GM19438 (cell line): ENCODE measurements around the gene MSANTD1.

Experiments used
- ATAC-seq: cut with Tn5 transposase; IDR thresholded peaks from one replicate; pipeline ENCODE4 v1.9.1; 2021; ENCODE audit warnings: low read depth; ENCODE audit not compliant: unreplicated experiment

MSANTD1 gene

DNA sequence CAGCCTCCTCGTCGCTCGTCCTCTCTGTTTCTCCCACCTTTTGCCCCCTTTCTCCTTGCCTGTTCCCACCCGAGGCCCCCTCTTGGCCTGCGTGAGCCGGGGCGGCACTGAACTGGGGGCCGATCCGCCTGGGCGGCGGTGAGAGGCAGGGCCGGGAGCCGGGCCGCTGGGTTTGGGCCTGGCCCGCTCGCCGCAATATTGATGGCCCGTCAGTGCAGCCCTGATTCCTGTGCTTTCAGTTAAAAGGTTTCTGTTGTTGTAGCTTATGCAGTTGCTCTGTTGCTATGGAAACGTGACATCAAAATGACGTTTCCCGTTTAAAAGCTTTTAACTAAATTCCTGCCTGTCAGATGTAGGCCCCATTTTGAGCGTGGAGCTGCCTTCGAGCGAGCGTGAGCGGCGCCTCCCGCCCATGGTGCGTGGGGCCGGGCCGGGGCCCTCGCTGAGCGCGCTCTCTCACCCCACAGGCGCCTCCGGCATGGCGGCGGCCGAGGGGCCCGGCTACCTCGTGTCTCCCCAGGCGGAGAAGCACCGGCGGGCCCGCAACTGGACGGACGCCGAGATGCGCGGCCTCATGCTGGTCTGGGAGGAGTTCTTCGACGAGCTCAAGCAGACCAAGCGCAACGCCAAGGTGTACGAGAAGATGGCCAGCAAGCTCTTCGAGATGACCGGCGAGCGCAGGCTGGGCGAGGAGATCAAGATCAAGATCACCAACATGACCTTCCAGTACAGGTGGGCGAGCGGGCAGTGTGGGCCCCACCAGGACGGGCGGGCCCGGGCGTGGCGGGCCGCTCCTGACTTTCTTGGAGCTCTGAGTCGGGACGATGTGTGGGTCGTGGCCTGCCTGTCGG, at the start of gene MSANTD1:
Gene MSANTD1 (plus strand): TSS at position 349 of the 851 bp plus-strand sequence. CDS start 64 bp downstream, at position 413.
- ATAC-seq = no peak

DNA sequence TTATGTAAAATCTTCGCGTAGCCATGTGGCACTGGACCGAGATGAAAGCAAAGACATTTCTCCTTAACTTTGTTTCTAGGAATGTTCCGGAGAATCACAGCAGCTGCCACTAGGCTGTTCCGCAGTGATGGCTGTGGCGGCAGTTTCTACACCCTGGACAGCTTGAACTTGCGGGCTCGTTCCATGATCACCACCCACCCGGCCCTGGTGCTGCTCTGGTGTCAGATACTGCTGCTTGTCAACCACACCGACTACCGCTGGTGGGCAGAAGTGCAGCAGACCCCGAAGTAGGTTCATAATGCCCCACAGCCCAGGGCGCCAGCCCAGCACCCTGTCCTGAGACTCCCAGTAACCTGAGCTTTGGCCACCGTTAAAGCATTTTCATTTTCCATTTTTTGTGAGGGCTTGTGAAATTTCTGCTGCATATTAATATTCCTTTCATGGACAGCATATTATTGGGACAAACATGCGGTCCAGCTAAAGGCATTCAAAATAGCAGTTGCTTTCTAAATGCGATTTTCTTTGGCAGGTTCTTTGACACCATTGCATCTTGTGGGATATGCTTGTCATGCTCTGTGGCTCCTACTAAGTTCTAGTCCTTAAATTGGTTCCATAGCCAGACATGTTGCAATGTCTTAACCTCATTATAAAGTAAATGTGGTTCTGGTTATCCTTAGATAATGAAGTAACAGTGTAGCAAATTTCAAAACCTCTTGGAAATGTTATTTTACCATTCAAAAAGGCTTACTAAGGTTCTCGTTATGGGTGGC, 49.1 kb upstream of the MSANTD1 start:
- ATAC-seq = no peak

DNA sequence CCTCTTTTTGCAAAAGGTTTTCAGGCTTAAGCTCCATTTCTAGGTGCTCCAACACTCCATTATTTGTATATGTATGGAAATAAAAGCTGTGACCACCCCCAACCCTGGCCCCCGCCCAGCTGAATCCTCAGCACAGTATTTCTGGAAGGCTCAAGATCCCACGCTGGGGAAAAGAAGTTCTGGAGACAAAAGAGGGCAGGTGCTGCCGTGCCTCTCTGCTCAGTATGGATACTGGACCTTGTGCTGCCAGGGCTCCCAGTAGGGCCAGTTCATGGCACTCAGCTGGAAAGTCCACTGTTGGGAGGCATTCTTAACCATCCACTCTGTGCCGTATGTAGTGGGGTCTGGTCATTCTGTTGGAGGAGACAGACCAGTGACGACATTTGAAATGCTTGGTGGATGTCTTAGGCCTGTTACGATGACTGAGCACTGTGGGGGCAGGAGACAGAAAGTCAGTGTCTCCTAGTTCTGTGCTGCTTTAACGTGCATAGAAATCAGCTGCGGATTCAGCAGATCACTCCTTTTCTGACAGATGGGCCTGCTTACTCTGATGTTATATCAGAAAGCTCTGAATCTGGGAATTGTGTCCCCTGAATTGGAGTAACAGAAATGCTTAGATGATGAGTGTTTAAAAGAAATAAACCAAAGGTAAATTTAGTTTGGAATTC, 48.4 kb upstream of the MSANTD1 start:
- no peak for ATAC-seq

DNA sequence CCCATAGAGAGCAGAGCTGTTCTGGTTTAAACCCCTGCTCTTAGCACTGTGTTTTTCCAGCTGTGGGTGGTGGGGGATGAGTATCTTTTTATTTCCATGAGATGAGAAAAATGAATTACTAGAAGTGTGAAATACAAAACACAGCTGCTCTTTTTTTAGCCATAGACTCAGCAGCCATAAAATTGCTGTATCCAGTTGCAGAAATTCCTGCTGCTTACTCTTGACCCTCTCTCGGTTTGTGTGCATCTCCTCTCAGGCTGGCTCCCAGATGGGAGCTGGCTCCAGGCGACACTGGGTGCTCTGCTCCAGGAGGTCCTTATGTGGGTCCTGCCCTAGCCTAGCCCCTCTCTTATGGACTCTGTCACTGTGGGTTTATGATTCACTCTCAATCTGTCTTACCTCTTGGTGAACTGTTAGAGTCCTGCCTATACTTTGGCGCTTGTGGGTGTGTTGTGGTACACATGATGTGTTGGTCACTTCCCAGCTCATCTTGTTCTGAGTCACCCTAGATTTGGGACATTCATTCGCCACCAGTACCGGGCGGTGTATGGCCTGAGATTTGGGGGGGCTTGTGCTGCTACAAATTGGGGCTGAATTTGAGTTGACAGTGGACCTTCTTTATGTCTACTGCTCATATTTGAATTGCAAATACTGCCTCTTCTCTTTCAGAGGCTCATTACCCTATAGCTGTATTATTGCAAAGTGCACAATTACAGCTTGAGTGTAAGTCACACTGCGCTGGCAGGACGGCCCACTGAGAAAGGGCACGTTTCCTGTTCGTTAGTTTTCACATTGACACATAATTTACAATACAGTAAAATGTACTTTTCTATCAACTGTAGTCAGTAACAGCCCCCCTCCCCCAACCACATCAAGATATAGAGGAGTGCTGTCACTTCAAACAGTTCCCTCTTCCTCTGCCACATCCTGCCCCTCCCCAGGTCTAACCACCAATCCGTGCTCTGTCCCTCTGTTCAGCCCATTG, 46.9 kb upstream of the MSANTD1 start:
- ATAC-seq = no peak

DNA sequence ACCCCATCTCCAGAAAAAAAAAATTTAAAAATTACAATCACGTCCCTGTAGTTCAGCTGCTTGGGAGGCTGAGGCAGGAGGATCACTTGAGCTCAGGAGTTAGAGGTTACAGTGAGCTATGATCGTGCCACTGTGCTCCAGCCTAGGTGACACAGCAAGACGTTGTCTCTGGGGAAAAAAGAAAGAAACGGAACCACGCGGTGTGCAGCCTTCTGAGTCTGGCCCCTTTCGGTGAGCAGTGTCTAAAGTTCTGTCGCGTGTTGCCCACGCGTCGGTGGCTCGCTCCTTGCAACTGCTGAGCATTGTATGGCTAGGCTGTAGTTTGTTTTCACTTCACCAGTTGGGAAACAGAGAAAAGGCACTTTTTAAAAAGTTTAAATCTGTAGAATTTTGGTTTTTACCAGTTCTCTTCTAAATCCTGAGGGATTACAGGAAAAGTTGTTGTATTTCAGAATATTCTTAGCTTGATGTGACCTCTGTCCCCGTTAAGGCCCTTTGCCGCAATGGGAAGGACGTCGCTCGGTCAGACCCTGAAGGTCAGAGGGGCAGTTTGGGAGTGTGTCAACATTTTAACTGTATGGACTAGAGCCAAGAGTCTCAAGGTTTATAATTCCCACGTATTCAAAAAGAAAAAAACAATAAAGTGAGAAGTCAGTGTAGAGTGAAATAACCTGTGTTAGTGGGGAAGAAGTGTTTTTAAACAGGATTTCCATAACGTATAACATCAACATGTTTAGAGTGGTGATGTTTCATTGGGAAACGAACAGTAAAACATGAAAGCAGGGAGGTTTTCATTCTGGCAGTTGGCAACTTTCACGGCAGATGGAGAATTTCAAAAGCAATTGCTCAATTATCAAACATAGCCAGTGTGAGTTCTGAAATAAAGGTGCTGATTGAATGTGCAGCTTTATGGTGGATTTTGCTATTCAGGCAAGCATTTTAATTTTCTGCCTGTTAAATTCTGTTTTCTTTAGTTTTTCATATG, 45.8 kb upstream of the MSANTD1 start:
- no peak for ATAC-seq

DNA sequence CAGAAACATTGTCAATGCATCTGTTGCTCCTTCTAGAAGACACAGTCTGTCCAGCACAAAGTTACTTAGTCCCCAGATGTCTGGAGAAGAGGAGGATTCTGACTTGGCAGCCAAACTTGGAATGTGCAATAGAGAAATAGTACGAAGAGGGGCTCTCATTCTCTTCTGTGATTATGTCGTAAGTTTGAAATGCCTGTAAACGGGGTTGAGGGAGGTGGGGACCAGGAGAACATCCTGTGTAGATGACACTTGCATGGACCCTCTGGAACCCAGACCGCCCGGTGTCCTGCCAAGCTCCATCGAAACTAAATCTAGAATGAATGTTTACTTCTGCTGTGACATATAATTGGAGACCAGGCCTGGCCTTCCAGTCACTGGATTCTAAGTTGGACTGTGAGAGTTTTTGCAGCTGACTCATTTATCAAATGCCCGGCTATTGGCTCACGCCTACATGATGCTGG, 45.0 kb upstream of the MSANTD1 start:
- ATAC-seq = no peak

DNA sequence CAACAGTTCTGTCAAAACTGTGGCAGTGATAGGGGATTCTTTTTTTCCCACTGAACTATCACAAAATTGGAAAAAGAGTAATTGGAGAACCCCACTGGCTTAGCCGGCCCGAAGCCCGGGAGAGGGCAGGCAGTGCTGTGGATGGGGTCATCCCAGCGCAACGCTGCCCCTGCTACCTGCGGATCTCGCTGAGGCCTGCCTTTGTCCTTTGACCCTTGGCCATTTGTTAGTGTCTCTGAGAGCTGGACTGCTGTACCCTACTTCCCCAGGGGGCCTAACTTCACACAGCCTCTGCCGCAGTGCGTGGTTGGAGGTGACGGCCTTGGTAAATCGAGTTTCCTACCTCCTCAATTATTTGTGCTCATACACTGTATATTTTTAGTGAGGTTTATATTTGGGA, 43.0 kb upstream of the MSANTD1 start:
- ATAC-seq = no peak

DNA sequence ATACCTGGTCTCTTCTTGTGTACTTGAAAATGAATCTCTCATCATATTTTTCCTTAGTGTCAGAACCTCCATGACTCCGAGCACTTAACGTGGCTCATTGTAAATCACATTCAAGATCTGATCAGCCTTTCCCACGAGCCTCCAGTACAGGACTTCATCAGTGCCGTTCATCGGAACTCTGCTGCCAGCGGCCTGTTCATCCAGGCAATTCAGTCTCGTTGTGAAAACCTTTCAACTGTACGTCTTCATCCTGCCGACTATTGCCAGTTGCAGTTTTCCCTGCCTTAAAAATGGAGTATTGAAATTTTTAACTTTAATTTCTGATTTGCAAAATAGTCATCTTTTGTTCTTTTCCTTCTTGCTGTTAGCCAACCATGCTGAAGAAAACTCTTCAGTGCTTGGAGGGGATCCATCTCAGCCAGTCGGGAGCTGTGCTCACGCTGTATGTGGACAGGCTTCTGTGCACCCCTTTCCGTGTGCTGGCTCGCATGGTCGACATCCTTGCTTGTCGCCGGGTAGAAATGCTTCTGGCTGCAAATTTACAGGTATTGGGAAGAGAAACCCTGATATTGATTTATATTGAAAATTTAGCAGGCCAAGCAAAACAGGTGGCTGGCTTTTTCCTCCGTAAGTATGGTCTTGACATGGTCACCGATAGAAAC, 42.4 kb upstream of the MSANTD1 start:
- no peak for ATAC-seq

DNA sequence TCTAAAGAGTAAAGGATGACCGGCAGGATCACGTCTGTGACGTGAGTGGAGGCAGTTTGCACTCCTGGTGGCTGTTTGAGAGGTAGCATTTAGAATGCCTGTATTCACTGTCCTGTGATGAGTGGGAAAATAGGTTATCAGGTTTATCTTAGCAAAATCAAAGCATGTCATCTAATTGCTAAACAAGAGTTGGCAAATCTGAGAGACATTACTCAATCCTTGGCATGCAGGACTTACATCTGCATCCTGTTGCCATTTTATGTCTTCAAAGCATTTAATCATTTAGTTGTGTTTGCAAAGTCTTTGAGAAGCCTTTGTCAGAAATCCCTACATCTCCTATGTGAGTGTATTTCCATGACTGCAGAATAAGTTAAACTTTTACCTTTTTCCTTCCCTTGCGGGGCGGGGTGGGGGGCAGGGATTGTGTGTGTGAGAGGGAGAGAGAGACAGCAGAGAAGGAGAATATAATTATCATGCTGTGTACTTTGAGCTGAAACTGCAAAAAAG, 41.4 kb upstream of the MSANTD1 start:
- no peak for ATAC-seq

DNA sequence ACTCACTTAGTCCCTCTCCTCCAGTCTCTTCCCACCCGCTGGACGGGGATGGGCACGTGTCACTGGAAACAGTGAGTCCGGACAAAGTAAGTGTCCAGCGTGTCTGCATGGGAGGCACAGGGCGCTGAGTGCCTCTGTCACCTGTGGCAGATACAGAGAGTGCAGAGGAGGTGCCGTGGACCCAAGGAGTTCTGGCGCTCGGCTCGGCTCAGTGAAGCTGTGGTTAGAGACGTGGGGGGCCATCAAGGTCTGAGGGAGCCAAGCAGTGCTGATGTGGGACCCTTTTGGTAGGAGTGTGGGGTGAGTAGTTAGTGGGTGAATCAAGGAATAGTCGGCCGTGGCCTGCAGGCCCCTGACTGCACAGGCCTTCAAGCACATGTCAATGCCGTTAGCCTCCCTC, 40.1 kb upstream of the MSANTD1 start:
- no peak for ATAC-seq

DNA sequence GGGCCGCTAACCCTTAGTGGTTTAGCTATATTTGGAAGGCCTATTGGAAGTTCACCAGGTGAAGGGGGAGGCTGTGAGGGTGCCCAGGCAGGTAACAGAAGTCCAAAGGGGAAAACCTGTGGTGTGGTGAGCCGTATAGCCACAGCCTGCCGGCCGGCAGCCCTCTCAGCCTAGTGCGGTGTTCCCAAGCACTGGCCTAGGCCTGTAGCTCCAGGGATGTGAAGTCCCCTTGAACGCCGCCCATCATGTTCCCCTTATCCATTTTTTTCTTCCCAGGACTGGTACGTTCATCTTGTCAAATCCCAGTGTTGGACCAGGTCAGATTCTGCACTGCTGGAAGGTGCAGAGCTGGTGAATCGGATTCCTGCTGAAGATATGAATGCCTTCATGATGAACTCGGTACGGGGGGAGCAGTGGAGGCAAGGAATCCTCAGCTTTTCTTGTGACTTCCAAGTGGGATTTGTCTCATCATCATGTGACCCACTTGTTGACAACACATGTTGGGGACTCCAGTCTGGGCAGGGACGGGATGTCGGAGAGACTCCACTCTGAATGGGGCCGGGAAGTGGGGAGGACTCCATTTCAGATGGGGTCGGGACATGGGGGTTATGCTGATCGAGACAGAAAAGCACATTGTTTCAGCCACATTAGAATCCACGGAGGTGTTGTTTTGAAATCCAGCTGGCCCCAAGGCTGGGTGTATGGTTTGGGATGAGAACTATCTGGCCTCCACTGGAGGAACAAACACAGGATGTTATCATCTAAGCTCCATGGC, 39.2 kb upstream of the MSANTD1 start:
- no peak for ATAC-seq

DNA sequence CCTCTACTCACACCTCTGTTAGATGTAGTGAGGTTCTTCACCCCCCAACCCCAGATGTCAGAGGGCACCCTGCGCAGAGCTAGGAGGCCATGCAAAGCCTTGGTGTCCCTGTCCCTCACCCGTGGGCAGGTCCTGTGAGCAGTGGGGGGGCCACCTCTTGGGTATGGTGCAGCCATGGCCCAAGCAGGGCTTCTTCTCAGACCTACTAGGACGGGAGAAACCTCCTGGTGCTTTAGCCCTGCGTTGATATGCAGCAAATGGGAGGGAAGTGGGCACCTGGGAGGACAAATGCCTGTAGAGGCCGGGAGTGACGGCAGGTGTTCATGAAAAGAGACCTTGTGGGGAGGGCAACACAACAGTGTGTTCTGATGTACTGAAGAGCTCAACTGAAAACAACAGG, 38.5 kb upstream of the MSANTD1 start:
- ATAC-seq = no peak

DNA sequence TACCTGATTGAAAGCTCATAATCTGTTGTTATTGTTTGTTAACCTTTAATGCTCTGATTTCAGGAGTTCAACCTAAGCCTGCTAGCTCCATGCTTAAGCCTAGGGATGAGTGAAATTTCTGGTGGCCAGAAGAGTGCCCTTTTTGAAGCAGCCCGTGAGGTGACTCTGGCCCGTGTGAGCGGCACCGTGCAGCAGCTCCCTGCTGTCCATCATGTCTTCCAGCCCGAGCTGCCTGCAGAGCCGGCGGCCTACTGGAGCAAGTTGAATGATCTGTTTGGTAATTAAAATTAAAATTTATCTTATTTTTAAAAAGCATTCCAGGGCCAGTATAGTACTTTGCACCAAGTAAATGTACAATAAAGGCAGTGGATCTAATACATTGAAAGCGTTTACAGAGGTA, 37.1 kb upstream of the MSANTD1 start:
- ATAC-seq = no peak

DNA sequence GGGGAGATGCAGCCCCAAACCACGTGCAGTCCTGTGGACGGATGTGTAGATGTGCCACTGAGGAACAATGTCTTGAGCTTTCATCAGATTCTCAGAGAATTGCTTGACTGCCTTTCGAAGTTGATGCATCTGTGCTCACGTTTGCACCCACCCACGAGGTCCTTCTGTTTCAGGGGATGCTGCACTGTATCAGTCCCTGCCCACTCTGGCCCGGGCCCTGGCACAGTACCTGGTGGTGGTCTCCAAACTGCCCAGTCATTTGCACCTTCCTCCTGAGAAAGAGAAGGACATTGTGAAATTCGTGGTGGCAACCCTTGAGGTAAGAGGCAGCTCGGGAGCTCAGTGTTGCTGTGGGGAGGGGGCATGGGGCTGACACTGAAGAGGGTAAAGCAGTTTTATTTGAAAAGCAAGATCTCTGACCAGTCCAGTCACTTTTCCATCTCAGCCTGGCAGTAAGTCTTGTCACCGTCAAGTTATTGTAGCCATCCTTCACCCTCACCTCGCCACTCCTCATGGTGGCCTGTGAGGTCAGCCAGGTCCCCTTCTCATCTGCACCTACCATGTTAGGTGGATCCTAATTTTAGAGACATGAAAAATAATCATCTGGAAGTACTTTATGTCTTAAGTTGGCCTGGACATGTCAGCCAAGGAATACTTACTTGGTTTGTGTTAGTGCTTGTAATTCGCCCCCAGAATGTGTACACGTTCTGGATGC, 36.4 kb upstream of the MSANTD1 start:
- no peak for ATAC-seq

DNA sequence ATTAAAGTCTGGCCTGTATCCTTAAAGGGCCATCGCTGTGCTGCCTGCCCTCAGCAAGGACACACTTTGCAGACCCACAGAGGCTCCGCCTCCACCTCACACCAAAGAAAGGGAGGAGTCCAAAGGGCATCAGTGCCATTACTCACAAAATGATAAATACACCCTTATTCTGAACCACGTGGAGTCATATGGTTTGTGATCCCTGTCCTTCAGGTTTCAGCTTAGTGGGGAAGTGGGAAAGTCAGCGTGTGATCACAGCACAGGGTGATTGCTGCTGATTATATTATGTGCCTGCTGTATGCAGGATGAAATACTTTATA, 35.9 kb upstream of the MSANTD1 start:
- ATAC-seq = no peak

DNA sequence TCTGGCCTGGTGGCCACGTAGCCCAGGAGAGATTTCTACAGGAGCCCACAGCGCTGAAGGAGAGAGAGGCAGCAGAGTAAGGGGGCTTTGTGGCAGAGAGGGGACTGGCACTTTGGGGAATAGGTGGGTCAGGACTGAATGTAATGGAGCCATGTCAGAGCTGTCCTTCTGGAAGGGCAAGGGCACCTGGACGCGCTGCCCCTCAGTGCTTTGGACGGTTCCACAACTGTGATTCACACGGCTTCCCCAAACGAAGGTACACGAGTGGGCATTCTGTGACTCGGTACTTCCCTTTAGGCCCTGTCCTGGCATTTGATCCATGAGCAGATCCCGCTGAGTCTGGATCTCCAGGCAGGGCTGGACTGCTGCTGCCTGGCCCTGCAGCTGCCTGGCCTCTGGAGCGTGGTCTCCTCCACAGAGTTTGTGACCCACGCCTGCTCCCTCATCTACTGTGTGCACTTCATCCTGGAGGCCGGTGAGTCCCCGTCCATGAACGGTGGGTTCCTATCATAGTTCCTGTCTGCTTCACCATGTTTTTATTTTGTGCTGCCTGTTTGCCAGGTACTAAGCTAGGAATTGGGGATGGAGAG, 35.2 kb upstream of the MSANTD1 start:
- no peak for ATAC-seq

DNA sequence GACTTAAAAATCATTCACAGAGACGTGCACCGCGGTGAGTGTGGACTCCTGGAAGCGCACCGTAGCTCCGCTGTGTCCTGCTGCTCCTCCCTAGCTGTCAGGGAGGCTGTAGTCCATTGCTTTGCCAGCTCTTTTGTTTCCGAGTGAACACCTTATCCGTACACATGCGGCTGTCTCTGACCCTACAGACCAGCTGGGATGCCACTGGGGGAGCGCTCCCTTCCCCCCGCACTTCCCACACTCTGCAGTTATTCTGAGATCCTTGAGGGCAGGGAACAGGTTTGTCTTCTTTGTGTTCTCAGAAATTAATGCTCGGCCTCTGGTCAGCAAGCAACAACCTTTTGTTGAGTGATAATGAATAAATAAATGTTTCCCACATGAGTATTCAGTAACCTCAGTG, 33.7 kb upstream of the MSANTD1 start:
- no peak for ATAC-seq
